Brain microvascular endothelial cell (primary cell): ENCODE measurements around the gene HERC5.
"Not testable (repeated sequence)": the region's sequence is repeated elsewhere in the genome, so short reads cannot be mapped to it uniquely, and the experiment has no call there.

ENCODE experiments used
- DNase-seq: peaks from one replicate; pipeline ENCODE4 v3.0.0-alpha.2; 2020
- H3K27ac ChIP-seq: fragments of 250-450 bp; sonication (Bioruptor Pico); 2 replicates; pipeline ENCODE4 v1.5.1; 2020; ENCODE audit warnings: mild to moderate bottlenecking, moderate library complexity
- H3K27me3 ChIP-seq: fragments of 250-450 bp; sonication (Bioruptor Pico); replicated peaks from 2 replicates; pipeline ENCODE4 v1.5.1; 2020; ENCODE audit warnings: mild to moderate bottlenecking
- H3K36me3 ChIP-seq: fragments of 250-450 bp; sonication (Bioruptor Pico); replicated peaks from 2 replicates; pipeline ENCODE4 v1.5.1; 2020; ENCODE audit warnings: mild to moderate bottlenecking
- H3K4me3 ChIP-seq: 2 replicates; pipeline ENCODE4 v1.5.1; 2011; ENCODE audit warnings: low read depth, mild to moderate bottlenecking, control low read depth, low read length, moderate library complexity
- CTCF ChIP-seq: IDR thresholded peaks from 2 replicates; pipeline ENCODE4 v1.5.1; 2011; ENCODE audit warnings: low read depth, mild to moderate bottlenecking, moderate library complexity, low read length, control low read depth, inconsistent platforms; ENCODE audit errors: missing control alignments
- in situ Hi-C: cut with HindIII; loops from 2 replicates; pipeline ENCODE4 v1.10.0; 2017; ENCODE audit warnings: low sequenced_read_pairs, low pct_ligation_motif_present

HERC5 gene

GRCh38 chr4:88442689-88443191, 14.2 kb upstream of the HERC5 start:
- TF ChIP-seq CTCF = no peak
- H3K27ac ChIP-seq = no peak overlapping the region
- DNase-seq = no peak

GRCh38 chr4:88443486-88443885, 13.4 kb upstream of the HERC5 start:
- Histone ChIP-seq H3K36me3 (no peaks in the 10 kb centered on the region), H3K27me3 (no peaks in the 10 kb centered on the region), H3K4me3 (no peak overlapping the region), H3K27ac (no peak overlapping the region)
- no peak for TF ChIP-seq CTCF
- in situ Hi-C loops = no loop called here
- no peak for DNase-seq

More at GRCh38 chr4:88442689-88443191, 14.2 kb upstream of the HERC5 start:
- no peak overlapping the region for H3K4me3 ChIP-seq
- H3K27me3 ChIP-seq = no peaks in the 10 kb centered on the region
- in situ Hi-C loops = no loop called here
- no peaks in the 10 kb centered on the region for H3K36me3 ChIP-seq

GRCh38 chr4:88445252-88445651, 11.7 kb upstream of the HERC5 start:
- no peak for DNase-seq
- no peaks in the 10 kb centered on the region for H3K27me3 ChIP-seq
- H3K36me3 ChIP-seq = no peaks in the 10 kb centered on the region
- TF ChIP-seq CTCF = no peak
- H3K27ac ChIP-seq = no peak overlapping the region
- in situ Hi-C loops = no loop called here
- no peak overlapping the region for H3K4me3 ChIP-seq

GRCh38 chr4:88446124-88446523, 10.8 kb upstream of the HERC5 start:
- TF ChIP-seq CTCF = no peak
- Histone ChIP-seq H3K4me3 (no peak overlapping the region), H3K27me3 (no peaks in the 10 kb centered on the region), H3K27ac (no peak overlapping the region), H3K36me3 (no peaks in the 10 kb centered on the region)
- in situ Hi-C loops = no loop called here
- DNase-seq = peak; percentile 11

- TF ChIP-seq CTCF = no peak
- H3K4me3 ChIP-seq = no peak overlapping the region
- H3K27me3 ChIP-seq = no peaks in the 10 kb centered on the region
- in situ Hi-C loops = no loop called here
- peak; percentile 62 for DNase-seq
- H3K36me3 ChIP-seq = no peaks in the 10 kb centered on the region
- H3K27ac ChIP-seq = no peak overlapping the region
Observed at GRCh38 chr4:88447371-88448095, 9.4 kb upstream of the HERC5 start.

- H3K4me3 ChIP-seq, H3K27ac ChIP-seq, H3K36me3 ChIP-seq, H3K27me3 ChIP-seq, in situ Hi-C loops, DNase-seq: not testable (repeated sequence)
Observed at GRCh38 chr4:88448211-88448765, 8.6 kb upstream of the HERC5 start.
